HCT116 (cell line): ENCODE results near the gene LAMC2. TPM values are rescaled to one million over a fixed set of nuclear protein-coding genes. Genes with fewer than 3 reads are reported as not detected.
A peak's percentile ranks its signal among the peaks of the same experiment; 100 is the strongest.

Experiments used
- ATAC-seq: fragments of 200-7000 bp; cut with Tn5 transposase; 2 replicates; pipeline ENCODE4 v1.9.1; 2020; ENCODE audit warnings: mild to moderate bottlenecking, moderate library complexity
- BruUV-seq: library from RNA; stranded (reverse); fragments of 400-500 nt; replicated peaks from 2 replicates; lab custom pipeline; 2021; lab: Mats Ljungman, UMichigan
- CTCF ChIA-PET: fragments of 300-600 bp; sonication (Branson Sonifier 250); formaldehyde crosslinking; loops from one replicate; lab custom pipeline; 2021; ENCODE audit warnings: antibody characterized with exemption; lab: Charles Lee
- POLR2A ChIA-PET: fragments of 300-600, 350-600 bp; sonication (Branson Sonifier 250); formaldehyde crosslinking; loops from one replicate; lab custom pipeline; 2021; ENCODE audit warnings: antibody characterized with exemption; lab: Charles Lee
- RAD21 ChIA-PET, 2 experiments: fragments of 300-600 bp; sonication (Branson Sonifier 250); formaldehyde crosslinking; loops; one replicate each; lab custom pipeline; 2023; ENCODE audit warnings: low total read pairs in 2 of 2; ENCODE audit not compliant: uncharacterized antibody in 2 of 2, unreplicated experiment in 2 of 2, low non-redundant PET in 1 of 2; lab: Charles Lee
- DNase-seq: peaks from one replicate; pipeline ENCODE4 v3.0.0-alpha.2; 2010; ENCODE audit warnings: low read depth, low spot score
- H2AFZ ChIP-seq: fragments of 200-600 bp; shearing (Covaris generic), sonication (generic); 2 replicates; pipeline ENCODE4 v1.6.1; 2017; ENCODE audit warnings: low read depth, mixed run types, mixed read lengths, antibody characterized with exemption, low read length; ENCODE audit not compliant: poor library complexity, severe bottlenecking
- H3K27ac ChIP-seq: 2 replicates; pipeline ENCODE4 v1.5.1; 2012; ENCODE audit warnings: low read depth, low read length
- H3K27me3 ChIP-seq: fragments of 200-600 bp; sonication (generic); 2 replicates; pipeline ENCODE4 v1.6.1; 2016; ENCODE audit warnings: mixed run types, low read length, mixed read lengths; ENCODE audit not compliant: insufficient read depth
- H3K36me3 ChIP-seq, 2 experiments: fragments of 200-500 bp in 1 of 2; fragments of 200-600 bp in 1 of 2; sonication (Bioruptor generic) in 1 of 2; sonication (generic) in 1 of 2; 2 replicates each; pipeline versions ENCODE4 v1.5.1 to v1.6.1; 2014 to 2016; ENCODE audit warnings: low read length in 2 of 2, inconsistent platforms in 1 of 2, mixed read lengths in 1 of 2, mixed run types in 1 of 2; ENCODE audit not compliant: insufficient read depth in 2 of 2, control insufficient read depth in 1 of 2
- H3K4me1 ChIP-seq, 2 experiments: fragments of 200-600 bp in 1 of 2; sonication (generic) in 1 of 2; 2 replicates each; pipeline versions ENCODE4 v1.5.1 to v1.6.1; 2012 to 2017; ENCODE audit warnings: low read length in 2 of 2, inconsistent platforms in 1 of 2, mild to moderate bottlenecking in 1 of 2, mixed read lengths in 1 of 2, mixed run types in 1 of 2, moderate library complexity in 1 of 2; ENCODE audit not compliant: insufficient read depth in 2 of 2, control insufficient read depth in 1 of 2
- H3K4me2 ChIP-seq: fragments of 200-600 bp; sonication (generic); 2 replicates; pipeline ENCODE4 v1.6.1; 2017; ENCODE audit warnings: mixed run types, low read length, mixed read lengths
- H3K4me3 ChIP-seq, 2 experiments: fragments of 200-600 bp in 1 of 2; sonication (generic) in 1 of 2; replicated peaks in 1 of 2; 2 replicates each; pipeline ENCODE4 v1.5.1; 2011 to 2016; ENCODE audit warnings: low read length in 2 of 2, control low read depth in 1 of 2, low read depth in 1 of 2, mild to moderate bottlenecking in 1 of 2, mixed read lengths in 1 of 2, mixed run types in 1 of 2
- H3K79me2 ChIP-seq: fragments of 200-600 bp; sonication (generic); 2 replicates; pipeline ENCODE4 v1.6.1; 2017; ENCODE audit warnings: mild to moderate bottlenecking, mixed run types, low read length, moderate library complexity, mixed read lengths; ENCODE audit not compliant: insufficient read depth
- H3K9ac ChIP-seq: fragments of 200-600 bp; sonication (generic); 2 replicates; pipeline ENCODE4 v1.6.1; 2016; ENCODE audit warnings: low read length, mixed read lengths
- H3K9me2 ChIP-seq: fragments of 200-600 bp; sonication (generic), shearing (Covaris generic); 2 replicates; pipeline ENCODE4 v1.6.1; 2017; ENCODE audit warnings: mixed run types, mild to moderate bottlenecking, moderate library complexity; ENCODE audit not compliant: insufficient read depth
- H3K9me3 ChIP-seq, 2 experiments: fragments of 200-500 bp in 1 of 2; fragments of 200-600 bp in 1 of 2; sonication (Bioruptor generic) in 1 of 2; sonication (generic) in 1 of 2; 2 replicates each; pipeline ENCODE4 v1.6.1; 2014 to 2017; ENCODE audit warnings: low read length in 2 of 2, mixed read lengths in 2 of 2, inconsistent platforms in 1 of 2, low read depth in 1 of 2, mild to moderate bottlenecking in 1 of 2, mixed run types in 1 of 2, moderate library complexity in 1 of 2; ENCODE audit not compliant: control insufficient read depth in 1 of 2, insufficient read depth in 1 of 2
- H4K20me1 ChIP-seq: fragments of 200-600 bp; sonication (generic), shearing (Covaris generic); 2 replicates; pipeline ENCODE4 v1.6.1; 2017; ENCODE audit warnings: mixed run types, mild to moderate bottlenecking, moderate library complexity; ENCODE audit not compliant: insufficient read depth
- ATF3 ChIP-seq: IDR thresholded peaks from 2 replicates; pipeline ENCODE4 v1.6.1; 2012
- CBX3 ChIP-seq: IDR thresholded peaks from 2 replicates; pipeline ENCODE4 v1.6.1; 2012; ENCODE audit warnings: low read depth
- CEBPB ChIP-seq: IDR thresholded peaks from 2 replicates; pipeline ENCODE4 v1.6.1; 2012; ENCODE audit warnings: low read depth
- CTCF ChIP-seq, 3 experiments: fragments of 200-600 bp in 1 of 3; sonication (generic) in 1 of 3; IDR thresholded peaks in 2 of 3; conservative IDR thresholded peaks in 1 of 3; 2 replicates each; pipeline ENCODE4 v1.5.1; 2012 to 2017; ENCODE audit warnings: low read depth in 2 of 3, low read length in 2 of 3, antibody characterized with exemption in 1 of 3, borderline replicate concordance in 1 of 3, control low read depth in 1 of 3, mild to moderate bottlenecking in 1 of 3, mixed read lengths in 1 of 3, mixed run types in 1 of 3, moderate library complexity in 1 of 3; ENCODE audit not compliant: insufficient read depth in 1 of 3
- EGR1 ChIP-seq: IDR thresholded peaks from 2 replicates; pipeline ENCODE4 v1.6.1; 2012; ENCODE audit warnings: low read depth
- EZH2phosphoT487 ChIP-seq: fragments of 200-600 bp; IDR thresholded peaks from 2 replicates; pipeline ENCODE4 v1.6.1; 2018; ENCODE audit warnings: antibody characterized with exemption, borderline replicate concordance
- FOSL1 ChIP-seq: IDR thresholded peaks from 2 replicates; pipeline ENCODE4 v1.6.1; 2012; ENCODE audit warnings: low read depth
- JUND ChIP-seq: IDR thresholded peaks from 2 replicates; pipeline ENCODE4 v1.6.1; 2012
- POLR2A ChIP-seq: IDR thresholded peaks from 2 replicates; pipeline ENCODE4 v1.7.0; 2011; ENCODE audit warnings: borderline replicate concordance; ENCODE audit not compliant: insufficient read depth, insufficient read length; ENCODE audit errors: extremely low read depth
- POLR2AphosphoS5 ChIP-seq: IDR thresholded peaks from 2 replicates; pipeline ENCODE4 v1.6.1; 2011; ENCODE audit warnings: mild to moderate bottlenecking, low read depth, low read length, moderate library complexity
- RAD21 ChIP-seq: IDR thresholded peaks from 2 replicates; pipeline ENCODE4 v1.6.1; 2012; ENCODE audit warnings: low read depth, mild to moderate bottlenecking
- SP1 ChIP-seq: IDR thresholded peaks from 2 replicates; pipeline ENCODE4 v1.6.1; 2012; ENCODE audit warnings: low read depth
- SRF ChIP-seq: IDR thresholded peaks from 2 replicates; pipeline ENCODE4 v1.6.1; 2012; ENCODE audit warnings: low read depth
- YY1 ChIP-seq: IDR thresholded peaks from 2 replicates; pipeline ENCODE4 v1.6.1; 2011; ENCODE audit warnings: low read length, low read depth, moderate library complexity, mild to moderate bottlenecking; ENCODE audit not compliant: insufficient replicate concordance; ENCODE audit errors: extremely low read depth
- ZNF274 ChIP-seq: fragments of 200-500 bp; sonication (Bioruptor generic); IDR thresholded peaks from 2 replicates; pipeline ENCODE4 v1.6.1; 2014; ENCODE audit warnings: mild to moderate bottlenecking, low read depth, low read length, inconsistent platforms
- intact Hi-C: fragments of 100-400 bp; cut with micrococcal nuclease; formaldehyde crosslinking; loops from 2 replicates; pipeline ENCODE4 v1.10.0; 2022
- total RNA-seq: library from RNA; stranded (reverse); gene quantifications from one replicate; pipeline ENCODE4 v1.2.1, GENCODE V29; 2021; ENCODE audit not compliant: unreplicated experiment

Gene LAMC2
- total RNA-seq, 1 experiment from 2014 or later, result 22.2 TPM

GRCh38 chr1:183138301-183138700, 47.8 kb upstream of the LAMC2 start:
- no peaks in the 10 kb centered on the region for H3K79me2 ChIP-seq
- ChIA-PET POLR2A (no interaction called here), CTCF (no interaction called here), RAD21 (no interaction called here)
- ATAC-seq, result no peak
- peaks cover 17 to 24% of the 10 kb centered on the region in 2 experiments for H3K36me3 ChIP-seq
- no peak overlapping the region for H3K4me3 ChIP-seq
- H3K27ac ChIP-seq, result no peak overlapping the region
- H4K20me1 ChIP-seq, result no peaks in the 10 kb centered on the region
- peaks cover 11% of the 10 kb centered on the region in 2 experiments for H3K4me1 ChIP-seq
- intact Hi-C loops, result no loop called here
- H2AFZ ChIP-seq, result no peak overlapping the region
- H3K4me2 ChIP-seq, result no peak overlapping the region
- H3K9me2 ChIP-seq, result no peaks in the 10 kb centered on the region
- H3K9me3 ChIP-seq, result no peaks in the 10 kb centered on the region
- no peaks in the 10 kb centered on the region for H3K27me3 ChIP-seq
- no peak for TF ChIP-seq SP1
- TF ChIP-seq EGR1, result no peak
- no peak for TF ChIP-seq POLR2AphosphoS5
- DNase-seq, result no peak
- no peak overlapping the region for H3K9ac ChIP-seq
- no TSS peak for BruUV-seq

GRCh38 chr1:183139281-183139942, 46.7 kb upstream of the LAMC2 start:
- no peaks in the 10 kb centered on the region for H3K27me3 ChIP-seq
- no peak overlapping the region for H3K4me3 ChIP-seq
- BruUV-seq, result no TSS peak
- ATAC-seq, result no peak
- H3K27ac ChIP-seq, result no peak overlapping the region
- H4K20me1 ChIP-seq, result no peaks in the 10 kb centered on the region
- H3K9me2 ChIP-seq, result no peaks in the 10 kb centered on the region
- no peaks in the 10 kb centered on the region for H3K9me3 ChIP-seq
- peaks cover 11% of the 10 kb centered on the region in 2 experiments for H3K4me1 ChIP-seq
- POLR2A ChIA-PET, result no interaction called here
- H3K79me2 ChIP-seq, result no peaks in the 10 kb centered on the region
- CTCF ChIA-PET, result interaction anchor here (1.5 kb wide), 1 partner anchor 88 kb away, joined by 3 read pairs; no protein-coding TSS in a partner anchor
- H3K9ac ChIP-seq, result peak overlapping the region; percentile 6; the same call in 1 of the 2 replicates
- no peak overlapping the region for H2AFZ ChIP-seq
- peak overlapping the region; percentile 45; the same call in 1 of the 2 replicates for H3K4me2 ChIP-seq
- H3K36me3 ChIP-seq, result peaks cover 14 to 15% of the 10 kb centered on the region in 2 experiments
- RAD21 ChIA-PET, result no interaction called here
- intact Hi-C loops, result no loop called here
- DNase-seq, result no peak
- TF ChIP-seq ZNF274 (no peak), ATF3 (no peak), CTCF (IDR thresholded peaks at IDR 0.05 in 2 of 3, conservative IDR thresholded peaks at IDR 0.05 in 1 of 3; ENCODE audit: borderline replicate concordance in 1 of 3, insufficient read depth in 1 of 3, low read depth in 2 of 3, low read length in 2 of 3) (no peak), YY1 (no peak), SP1 (peak; percentile 44), EZH2phosphoT487 (no peak), RAD21 (0 out of 2 replicates have a peak, but pooled peaks have one; percentile 8), FOSL1 (peak; percentile 64), CBX3 (no peak), CEBPB (peak; percentile 50), SRF (no peak), POLR2A (no peak), JUND (peak; percentile 60; the same call in 1 of the 2 replicates)
